KBM-7 (cell line): ENCODE data around the gene DIAPH1.

Source experiments
- DNase-seq: peaks from one replicate; pipeline ENCODE4 v3.0.0-alpha.2; 2015
- in situ Hi-C: fragments of 300-500 bp; cut with MboI; formaldehyde crosslinking; loops from 2 replicates; pipeline ENCODE4 v1.14.3; 2020; ENCODE audit warnings: low sequenced_read_pairs, low pct_unique_long_range_greater_than_20kb, mixed read lengths

DIAPH1 gene

DNA sequence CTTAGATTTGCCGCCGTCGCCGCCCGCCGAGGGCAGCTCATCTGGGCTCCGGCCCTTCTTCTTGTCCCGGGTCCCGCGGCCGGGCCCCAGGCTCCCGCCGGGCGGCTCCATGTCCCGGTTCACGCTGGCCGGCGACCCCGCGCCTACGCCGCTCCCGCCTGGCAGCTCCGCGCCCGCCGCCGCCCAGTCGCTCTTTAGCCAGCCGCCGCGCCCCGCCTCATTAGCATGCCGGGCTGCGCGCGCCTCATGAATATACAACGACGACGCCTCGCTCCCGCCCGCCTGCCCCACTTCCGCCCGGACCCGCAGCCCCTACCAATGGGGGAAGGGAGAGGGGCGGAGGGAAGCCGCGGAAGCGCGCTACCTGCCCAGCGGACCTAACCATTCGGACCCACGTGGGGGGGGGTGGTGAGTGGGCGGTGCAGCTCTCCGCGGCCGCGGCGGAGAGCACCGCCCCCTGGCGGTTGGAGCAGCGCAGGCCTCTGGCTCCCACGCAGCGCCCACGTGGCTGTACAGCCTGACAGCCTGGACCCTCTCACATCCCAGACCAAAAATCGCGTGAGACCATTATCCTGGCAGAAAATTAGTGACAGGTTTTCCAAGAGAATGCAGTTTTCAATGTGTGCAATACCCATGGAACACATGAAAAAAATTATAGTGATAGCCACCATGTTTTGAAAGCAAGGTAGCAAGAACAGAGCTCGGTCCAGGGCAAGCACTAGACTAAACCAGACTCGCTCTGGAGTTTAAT is at the start of gene DIAPH1:
DIAPH1 (minus strand) TSS at position 197 of the 751 bp plus-strand sequence; CDS start at position 111, 86 bp downstream.
- peak; percentile 97 for DNase-seq
- in situ Hi-C loops, result no loop called here

- no peak for DNase-seq
- in situ Hi-C loops, result no loop called here
Measured at GRCh38 chr5:141665995-141666940, 47.5 kb upstream of the DIAPH1 start.

GRCh38 chr5:141664733-141665461 is 46.1 kb upstream of the DIAPH1 start:
- DNase-seq, result peak; percentile 82
- in situ Hi-C loops, result no loop called here

DNA sequence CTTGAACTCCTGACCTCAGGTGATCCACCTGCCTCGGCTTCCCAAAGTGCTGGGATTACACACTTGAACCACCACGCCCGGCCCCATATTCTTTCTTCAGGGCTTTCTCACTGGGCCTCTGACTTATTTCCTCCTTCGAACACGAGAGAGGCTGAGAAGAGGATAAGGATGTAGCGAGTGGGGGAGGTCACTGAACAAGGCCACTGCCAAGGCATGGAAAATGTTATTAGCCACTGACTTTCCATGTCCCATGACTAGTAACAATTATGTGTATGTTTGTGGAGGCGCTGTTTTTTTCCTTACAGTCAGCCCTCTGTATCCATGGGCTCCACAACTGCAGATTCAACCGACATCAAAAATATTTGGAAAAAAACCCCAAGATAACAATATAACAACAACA is 44.7 kb upstream of the DIAPH1 start:
- DNase-seq, result no peak
- in situ Hi-C loops, result no loop called here

DNA sequence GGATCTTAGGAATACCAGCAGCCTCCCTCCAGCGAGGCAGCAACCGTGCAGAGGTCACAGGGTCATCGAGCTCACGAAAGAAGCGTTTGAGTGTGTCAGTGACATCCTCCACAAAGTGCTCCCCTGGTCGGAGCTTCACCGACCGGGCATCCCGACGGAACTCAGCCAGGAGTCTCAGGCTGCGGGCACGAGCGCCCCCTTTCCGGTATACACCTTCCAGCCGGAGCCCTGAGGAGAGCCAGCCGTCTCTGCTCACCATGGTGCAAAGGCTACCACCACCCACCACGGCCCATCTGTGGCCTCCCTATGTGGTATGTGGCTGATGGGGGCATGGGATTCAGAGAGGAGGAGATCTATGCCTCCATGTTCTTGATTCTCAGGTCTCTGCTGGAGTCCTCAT is 43.2 kb upstream of the DIAPH1 start:
- in situ Hi-C loops, result no loop called here

GRCh38 chr5:141657937-141658545 is 39.2 kb upstream of the DIAPH1 start:
- no peak for DNase-seq
- in situ Hi-C loops, result no loop called here

More for the DNA sequence above, 43.2 kb upstream of the DIAPH1 start:
- no peak for DNase-seq

GRCh38 chr5:141657404-141657803 is 38.6 kb upstream of the DIAPH1 start:
- DNase-seq, result no peak
- in situ Hi-C loops, result no loop called here

- in situ Hi-C loops, result no loop called here
- DNase-seq, result no peak
Measured at GRCh38 chr5:141656396-141656795, 37.6 kb upstream of the DIAPH1 start.

DNA sequence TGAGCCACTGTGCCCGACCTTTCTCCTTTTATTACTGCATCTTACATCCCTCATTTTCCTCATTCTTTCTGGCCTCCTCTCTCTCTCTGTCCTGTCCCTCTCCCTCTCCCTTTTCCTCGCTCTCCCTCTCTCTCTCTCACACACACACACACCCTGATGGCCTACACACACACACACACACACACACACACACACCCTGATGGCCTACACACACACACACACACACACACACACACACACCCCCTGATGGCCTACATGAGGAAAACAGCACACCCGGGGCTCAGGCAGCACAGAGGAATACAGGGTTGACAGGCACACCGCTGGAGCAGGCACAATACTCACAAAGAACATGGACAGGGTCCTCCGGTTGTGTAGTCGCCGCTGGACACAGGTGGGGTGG is 36.2 kb upstream of the DIAPH1 start:
- no peak for DNase-seq
- in situ Hi-C loops, result no loop called here

DNA sequence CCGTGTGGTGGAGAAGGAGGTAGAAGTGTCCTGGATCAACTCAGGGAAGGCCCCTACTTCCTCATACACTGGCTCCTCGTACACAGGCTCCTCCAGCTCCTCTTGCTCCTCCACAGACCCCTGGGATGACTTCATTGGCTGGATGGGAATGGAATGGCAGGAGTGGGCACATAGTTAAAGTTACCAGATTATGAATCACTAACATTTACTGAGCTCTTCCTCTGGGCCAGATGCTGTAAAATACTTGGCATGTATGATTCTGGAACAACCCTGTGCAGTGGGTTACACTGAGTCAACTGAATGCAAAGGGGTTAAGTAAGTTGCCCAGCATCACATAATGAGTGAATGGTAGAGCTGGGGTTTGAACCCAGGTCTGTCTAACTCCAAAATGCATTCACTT is 35.5 kb upstream of the DIAPH1 start:
- in situ Hi-C loops, result no loop called here
- no peak for DNase-seq

- no peak for DNase-seq
- in situ Hi-C loops, result no loop called here
Measured at GRCh38 chr5:141651728-141652105, 32.9 kb upstream of the DIAPH1 start.

DNA sequence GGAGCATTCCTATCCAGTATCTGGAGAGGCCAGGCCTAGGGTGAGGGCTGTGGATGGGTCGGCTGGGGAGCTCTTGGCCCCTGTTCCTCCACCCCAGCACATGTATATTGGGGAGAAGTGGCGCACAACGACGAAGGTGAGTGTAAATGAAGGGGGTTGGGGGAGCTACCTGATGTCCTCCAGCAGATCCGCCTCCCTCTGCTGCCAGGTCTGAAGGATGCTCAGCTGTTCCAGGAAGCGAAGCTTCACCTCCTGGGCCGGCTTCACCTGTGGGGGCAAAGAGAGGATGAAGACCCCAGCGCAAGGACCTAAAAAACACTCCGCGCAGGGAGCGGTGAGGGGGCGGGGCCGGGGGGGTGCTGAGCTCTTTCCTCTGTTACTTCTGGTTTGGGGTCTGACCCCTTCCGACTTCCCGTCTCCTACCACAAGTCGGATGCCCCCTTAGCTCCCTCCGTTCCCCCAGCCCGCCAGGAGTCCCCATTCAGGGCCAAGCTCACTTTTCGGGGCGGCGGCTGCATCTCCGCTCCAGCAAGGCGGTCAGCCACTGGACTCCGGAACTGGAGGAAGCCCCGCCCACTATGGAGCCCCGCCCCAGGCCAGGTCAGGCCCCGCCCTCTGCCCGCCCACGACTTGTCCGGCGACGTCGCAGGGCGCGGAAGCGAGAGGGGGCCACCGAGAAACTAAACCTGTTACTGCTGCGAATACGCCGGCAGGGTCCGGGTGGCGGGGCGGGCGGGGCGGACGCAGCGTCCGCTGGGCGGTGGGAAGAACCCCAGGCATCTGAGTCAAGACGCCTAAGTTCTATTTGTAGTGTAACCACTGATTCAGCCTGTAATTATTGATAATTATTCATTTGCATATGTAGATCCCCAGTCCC is 32.3 kb upstream of the DIAPH1 start, which contains the start of gene FCHSD1:
FCHSD1 (minus strand) TSS at position 568 of the 877 bp plus-strand sequence; CDS start at position 518, 50 bp downstream.
- in situ Hi-C loops, result no loop called here
- DNase-seq, result peak; percentile 61

DNA sequence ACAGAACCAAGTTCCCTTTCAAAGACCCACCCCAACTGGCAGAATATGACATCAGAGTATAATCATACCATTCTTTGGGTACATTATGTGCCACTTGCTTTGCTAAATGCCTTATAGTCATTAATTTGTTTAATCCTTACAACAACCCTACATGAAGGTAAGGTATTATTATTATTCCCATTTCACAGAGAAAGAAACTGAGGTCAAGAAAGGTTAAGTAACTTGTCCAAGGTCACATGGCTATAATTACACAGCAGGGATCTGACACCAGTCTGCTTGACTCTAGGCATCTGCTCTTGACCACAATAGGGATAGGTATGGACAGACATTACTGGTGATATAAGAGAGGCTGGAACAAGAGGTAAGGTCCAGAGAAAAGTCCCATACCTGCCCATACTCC is 31.2 kb upstream of the DIAPH1 start:
- no peak for DNase-seq
- in situ Hi-C loops, result no loop called here

DNA sequence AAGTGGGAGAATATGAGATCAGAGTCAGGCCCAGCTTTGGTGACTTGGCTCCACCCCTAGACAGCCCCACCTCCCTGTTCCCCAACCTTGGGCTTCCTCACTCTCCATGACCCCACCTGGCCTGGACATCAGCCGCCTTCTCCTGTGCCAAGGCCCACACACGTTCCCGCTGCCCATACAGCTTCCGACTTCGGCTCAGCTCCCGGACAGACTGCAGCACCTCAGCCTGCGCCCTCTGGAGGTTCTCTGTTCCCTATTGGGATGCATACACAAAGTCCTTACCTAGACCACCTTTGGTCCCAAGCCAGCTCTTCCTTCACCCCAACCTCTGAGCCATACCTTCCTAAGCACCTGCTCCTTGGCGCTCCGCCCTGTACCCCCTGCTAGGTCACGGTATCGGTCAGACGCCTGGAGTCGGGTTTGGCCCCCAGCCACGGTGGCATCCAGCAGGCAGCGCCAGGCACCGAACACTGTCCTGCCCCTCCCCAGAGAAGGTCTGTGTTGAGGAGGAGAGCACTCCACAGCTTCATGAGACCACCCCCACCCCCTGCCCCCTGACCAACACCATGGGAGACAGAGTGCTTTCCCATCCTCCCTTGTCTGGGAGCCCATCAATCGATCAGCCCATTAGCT is 30.4 kb upstream of the DIAPH1 start:
- in situ Hi-C loops, result no loop called here
- DNase-seq, result no peak

DNA sequence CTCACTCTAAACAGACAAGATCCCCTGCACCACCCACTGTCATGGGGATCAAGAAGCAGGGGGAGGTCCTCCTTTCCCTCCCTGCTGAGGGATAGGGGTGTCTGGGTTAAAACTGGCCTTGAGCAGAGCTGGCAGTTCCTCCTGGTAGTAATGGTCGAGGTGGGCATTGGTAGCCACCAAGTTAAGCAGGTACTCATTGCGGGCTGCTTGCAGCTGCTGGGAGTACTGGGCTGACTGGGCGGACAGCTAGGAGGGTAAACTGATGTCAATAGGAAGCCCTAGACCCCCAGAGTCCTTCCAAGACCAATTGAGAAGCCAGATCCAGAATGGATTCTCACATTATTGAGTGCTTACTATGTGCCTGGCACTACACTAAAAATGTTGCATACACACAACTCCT is 29.1 kb upstream of the DIAPH1 start:
- no peak for DNase-seq
- in situ Hi-C loops, result no loop called here

- no peak for DNase-seq
- in situ Hi-C loops, result no loop called here
Measured at GRCh38 chr5:141647242-141647641, 28.4 kb upstream of the DIAPH1 start.

DNA sequence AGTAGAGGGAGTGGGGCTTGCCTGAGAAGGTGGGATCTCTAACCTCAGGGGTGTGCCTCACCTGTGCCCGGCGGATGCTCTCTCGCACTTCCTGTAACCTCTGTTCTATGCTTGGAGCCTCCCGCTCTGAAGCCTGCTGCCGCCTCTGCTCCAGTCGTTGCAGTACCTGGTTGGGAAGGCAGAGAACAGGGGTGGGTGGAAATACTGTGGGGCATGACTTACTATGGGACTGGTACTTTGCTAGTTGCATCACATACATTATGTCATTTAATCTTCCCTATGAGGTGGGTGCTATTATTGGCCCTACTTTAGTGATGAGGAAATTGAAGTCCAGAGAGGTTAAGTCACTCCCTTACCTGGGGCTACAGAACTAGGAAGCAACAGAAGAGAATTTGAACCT is 27.2 kb upstream of the DIAPH1 start:
- in situ Hi-C loops, result no loop called here
- no peak for DNase-seq
